ENCODE data around the gene KCNJ6.
"Not testable (repeated sequence)": the region's sequence is repeated elsewhere in the genome, so short reads cannot be mapped to it uniquely, and the experiment has no call there.

The KCNJ6 gene

DNA sequence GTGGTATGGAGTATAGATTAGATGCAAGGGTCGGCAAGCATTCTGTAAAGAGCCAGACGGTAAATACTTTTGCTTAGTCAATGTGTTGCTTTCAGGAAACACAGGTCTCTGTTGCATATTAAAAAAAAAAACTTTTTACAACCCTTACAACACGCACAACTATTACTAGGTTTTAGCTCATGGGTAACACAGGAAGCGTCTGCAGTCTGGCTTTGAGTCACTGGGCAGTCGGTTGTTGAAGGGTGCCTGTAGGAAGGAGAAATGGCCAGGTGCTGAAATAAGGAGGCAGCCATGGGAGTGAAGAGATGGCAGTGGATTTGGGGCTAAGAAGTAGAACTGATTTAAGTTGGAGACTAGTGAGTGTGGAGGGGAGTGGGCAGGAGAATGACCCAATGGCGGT lies 192.1 kb downstream of the KCNJ6 start:
- DNase-seq (ENCODE audit: low read depth): no peak

DNA sequence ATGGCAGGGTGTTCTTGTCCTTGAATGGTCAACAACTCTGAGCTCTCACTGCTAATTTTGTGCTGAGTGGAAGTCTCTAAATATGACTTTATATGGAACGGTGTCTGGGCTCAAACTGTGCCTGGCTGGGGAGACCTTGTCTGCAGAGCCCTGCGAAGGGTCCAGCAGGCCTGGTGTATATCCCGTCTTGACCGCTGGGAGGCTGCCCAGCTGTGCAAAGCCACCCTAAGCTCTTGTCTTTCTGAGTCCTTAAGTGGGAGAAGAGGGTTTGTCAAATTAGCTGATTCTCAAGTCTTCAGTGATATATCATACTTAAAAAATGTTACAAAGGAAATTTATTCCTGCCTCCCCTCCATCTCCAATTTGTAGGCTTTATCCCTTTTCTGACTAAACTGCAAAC lies 198.7 kb downstream of the KCNJ6 start:
- no peak for DNase-seq (ENCODE audit: low read depth)

DNA sequence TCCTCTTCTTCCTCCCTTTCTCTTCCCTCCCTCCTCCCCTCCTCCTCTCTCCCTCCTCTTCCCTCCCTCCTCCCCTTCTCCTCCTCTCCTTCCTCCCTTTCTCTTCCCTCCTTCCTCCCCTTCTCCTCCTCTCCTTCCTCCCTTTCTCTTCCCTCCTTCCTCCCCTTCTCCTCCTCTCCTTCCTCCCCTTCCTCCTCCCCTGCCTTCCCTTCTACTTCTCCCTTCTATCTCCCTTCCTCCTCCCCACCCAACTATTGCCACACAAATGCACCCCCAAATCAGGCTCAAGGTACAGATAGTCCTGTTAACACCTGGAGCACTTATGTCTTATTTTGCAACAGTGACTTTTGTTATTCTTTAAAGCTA lies 203.7 kb downstream of the KCNJ6 start:
- DNase-seq (ENCODE audit: low read depth): not testable (repeated sequence)

DNA sequence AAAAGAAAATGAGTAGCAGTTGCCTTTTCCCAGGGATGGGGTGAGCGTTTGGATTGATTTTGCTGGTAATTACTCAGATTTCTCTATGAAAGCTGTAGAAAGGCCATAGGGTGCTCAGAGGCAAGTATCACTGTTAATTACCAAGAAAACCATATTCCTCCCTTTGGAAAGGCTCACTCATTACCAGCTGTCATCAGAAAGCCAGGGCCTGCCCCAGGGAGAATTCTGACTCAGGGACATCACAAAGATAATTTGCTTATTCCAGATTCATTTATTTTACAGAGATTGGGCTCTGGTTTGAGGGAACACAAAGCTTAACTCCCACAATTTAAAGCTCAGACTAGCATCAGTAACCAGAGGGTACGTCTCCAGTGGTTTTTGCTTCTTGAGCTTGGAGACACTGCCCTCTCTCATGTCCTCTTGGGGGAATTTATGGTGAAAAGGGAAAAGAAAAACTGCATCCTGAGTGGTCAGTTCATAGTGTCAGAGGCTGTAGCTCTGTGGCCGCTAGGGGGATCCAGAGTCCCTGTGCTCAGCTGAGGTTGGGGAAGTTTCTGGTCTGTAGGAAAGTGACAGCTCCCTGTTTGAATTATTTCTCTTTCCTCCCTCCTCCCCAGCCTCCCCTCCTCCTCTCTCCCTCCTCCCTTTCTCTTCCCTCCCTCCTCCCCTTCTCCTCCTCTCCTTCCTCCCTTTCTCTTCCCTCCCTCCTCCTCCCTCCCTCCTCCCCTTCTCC lies 204.3 kb downstream of the KCNJ6 start:
- no peak for DNase-seq (ENCODE audit: low read depth)

DNA sequence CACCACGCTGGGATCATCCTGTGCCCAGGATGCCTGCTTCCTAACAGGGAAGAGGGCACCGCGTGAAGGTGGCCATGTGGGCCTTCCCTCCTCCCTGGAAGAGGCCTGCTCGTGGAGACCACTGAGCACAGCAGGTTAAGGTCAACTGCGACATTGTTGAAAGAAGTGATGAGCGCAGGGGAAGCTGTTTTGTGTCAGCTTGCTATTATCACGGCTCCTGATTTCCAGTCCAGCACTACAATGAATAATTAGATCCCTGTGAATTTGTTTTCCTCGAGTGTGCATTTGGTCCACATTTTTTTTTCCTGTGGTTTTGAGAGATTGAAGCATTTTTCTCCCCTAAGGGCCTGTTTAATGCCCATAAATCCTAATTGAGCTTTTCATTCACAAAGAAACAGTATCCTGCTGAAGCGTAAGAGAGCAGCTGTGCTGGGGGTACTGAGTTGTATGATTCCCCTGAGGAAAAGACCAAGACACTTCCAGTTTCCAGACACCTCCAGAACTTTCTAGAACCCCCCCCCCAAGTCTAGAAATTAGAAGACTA lies 204.9 kb downstream of the KCNJ6 start:
- no peak for DNase-seq (ENCODE audit: low read depth)

DNA sequence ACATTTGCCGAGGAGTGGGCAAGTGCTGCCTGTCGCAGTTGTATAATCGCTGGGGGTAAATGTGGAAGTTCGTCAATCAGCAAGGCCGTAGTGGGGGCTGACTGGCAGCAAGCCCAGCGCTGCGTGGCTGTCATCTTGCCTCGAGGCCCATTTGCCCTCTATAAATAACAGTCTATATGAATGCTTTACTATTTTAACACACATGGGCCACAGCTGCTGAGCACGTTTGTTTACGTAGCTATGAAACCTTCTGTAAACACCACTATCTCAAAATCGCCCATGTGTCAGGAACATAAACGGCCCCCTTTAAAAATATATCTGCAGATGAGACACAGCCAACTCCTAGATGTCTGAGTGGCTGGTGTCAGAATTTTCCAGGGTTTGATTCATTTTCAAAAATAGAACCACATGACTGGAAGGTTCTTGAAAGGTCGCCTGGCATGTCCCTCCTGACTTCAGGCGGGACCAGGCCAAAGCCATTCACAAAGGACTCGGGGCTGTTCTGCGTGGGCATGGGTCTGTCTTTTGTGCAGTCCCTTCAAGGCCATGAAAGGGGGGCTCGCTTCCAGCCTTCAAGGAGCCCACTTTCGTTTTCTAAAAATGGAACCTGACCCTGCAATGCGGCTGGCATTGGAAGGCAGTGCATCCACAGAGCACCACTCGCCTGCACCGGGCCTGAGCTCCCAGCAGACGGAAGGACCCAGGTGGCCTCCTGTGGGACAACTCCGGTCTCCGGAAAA lies 205.5 kb downstream of the KCNJ6 start:
- DNase-seq (ENCODE audit: low read depth): no peak

DNA sequence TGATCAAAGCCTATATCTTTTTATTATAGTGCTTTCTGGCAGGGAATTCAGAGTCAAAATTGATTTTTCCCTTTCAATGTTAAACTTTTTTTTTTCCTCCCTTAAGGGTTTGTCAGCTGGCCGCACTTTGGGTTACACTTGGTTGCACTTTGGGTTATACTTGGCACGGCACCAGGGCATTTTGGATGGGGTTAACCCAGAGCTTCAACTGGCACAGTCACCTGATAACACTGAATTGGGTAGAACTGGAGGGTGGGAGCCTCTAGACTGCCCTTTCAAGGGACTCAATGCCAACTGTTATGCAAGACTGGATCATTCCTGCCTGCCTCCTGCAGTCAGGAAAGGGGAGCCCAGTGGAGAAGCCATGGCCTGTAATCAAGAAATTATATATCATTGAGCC lies 211.5 kb downstream of the KCNJ6 start:
- DNase-seq (ENCODE audit: low read depth): no peak

DNA sequence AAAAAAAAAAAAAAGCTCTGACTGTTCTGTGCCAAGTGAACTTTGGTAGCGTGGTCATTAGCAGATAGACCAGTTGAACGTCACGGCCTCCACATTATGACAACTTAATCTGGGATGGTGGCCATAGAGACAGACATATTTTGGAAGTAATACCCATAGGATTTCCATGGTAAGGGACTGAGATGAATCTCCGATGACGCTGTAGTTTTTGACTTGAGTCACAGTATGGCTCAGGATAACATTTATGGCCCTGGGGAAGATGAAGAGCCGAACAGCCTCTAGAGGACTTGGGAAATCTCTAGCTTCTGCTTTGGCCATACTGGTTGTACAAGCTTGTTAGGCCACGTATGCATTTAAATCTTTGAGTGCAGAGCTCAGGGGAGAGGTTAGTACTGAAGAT lies 214.0 kb downstream of the KCNJ6 start:
- DNase-seq (ENCODE audit: low read depth): no peak

DNA sequence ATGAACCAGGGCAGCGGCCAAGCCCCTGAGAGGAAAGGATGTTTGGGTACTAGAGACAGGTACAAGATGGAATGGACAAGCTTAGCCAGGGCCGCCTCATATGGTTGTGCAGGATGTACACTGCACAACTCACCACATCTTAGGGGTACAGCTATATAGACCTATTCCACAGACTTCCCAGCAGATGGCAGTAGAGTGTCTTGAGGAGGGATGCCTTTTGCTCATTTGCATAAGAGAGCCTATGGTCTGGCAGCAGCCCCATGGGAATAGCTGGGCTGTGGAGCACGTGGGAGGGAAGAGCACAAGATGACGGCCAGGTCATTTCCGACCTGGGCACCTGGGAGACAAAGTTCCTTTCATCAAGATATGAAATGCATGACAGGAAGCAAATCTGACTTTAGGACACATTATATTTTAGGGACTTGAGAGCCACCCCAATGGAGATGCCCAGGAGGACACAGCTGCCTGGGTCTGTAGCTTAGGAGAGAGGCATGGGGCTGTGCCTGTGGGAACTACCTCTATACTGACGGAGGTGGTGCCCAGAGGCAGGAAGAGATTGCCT lies 215.5 kb downstream of the KCNJ6 start:
- no peak for DNase-seq (ENCODE audit: low read depth)

DNA sequence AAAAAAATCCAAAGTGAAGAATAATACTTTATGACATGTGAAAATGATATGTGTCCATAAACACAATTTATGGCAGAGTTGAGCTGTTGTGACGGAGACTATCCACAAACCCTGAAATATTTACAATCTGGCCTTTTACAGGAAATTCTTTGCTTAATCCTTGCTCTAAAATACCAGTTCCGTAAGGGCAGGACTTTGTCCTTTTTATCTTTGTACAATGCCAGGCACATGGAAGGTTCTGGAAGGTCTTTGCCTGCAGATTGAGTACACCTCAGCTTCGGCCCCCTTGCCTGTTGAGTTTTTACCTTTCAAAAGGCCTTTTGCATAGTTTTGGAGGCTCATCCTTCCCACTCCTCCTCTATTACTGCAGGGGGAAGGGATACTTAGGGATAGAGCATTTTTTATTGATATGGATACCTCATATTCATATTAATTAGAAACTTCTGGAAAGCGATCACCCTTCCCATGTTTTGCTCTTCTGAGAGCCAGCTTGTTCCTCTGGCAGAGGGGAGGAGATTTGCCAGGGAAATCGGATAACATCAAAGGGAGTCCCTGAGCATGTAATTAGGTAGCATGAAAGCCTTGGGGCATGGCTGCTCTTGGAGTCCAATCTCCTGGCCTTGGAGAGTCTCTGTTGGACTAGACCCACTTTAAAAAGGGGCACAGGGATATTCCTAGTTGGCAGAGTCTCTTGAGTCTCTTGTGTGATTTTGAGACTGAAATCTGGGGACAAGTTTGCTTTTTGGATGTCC lies 217.1 kb downstream of the KCNJ6 start:
- DNase-seq (ENCODE audit: low read depth): no peak

DNA sequence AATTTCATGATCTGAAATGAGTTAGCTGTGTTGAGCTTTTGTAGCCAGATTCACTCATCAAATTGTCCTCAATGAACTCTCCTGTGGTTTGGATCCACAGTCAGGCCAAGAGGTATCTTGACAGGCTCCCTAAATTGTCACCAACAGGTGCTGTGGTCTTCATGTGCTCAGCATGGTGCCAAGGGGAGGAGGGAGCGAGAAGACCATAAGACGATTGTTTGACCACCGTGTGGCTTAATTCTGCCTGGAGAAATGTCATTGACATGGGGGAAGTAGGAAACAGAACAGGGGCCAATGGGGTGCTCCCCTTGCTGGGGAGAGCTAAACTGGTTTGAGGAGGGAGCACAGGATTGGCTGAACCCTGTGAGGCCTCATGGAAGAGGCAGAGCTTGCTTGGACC lies 219.3 kb downstream of the KCNJ6 start:
- no peak for DNase-seq (ENCODE audit: low read depth)

DNA sequence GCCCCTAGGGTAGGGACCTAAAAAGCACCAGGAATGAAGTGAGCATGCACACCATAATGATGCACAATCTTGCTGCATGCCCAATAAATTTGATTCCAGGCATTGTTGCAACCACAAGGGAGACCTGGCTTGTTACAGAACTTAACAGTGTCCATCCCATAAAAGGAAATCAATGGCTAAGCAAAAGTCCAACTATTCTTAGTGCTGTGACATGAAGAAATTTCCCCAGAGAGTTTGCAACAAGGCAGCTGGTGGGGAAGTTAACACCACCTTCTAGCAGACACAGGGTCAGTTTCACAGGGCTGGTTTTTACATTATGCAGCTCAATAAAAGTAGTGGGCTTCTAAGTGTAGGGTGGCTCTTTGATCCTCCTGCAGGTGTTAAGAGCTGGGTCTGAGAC lies 221.1 kb downstream of the KCNJ6 start:
- no peak for DNase-seq (ENCODE audit: low read depth)

DNA sequence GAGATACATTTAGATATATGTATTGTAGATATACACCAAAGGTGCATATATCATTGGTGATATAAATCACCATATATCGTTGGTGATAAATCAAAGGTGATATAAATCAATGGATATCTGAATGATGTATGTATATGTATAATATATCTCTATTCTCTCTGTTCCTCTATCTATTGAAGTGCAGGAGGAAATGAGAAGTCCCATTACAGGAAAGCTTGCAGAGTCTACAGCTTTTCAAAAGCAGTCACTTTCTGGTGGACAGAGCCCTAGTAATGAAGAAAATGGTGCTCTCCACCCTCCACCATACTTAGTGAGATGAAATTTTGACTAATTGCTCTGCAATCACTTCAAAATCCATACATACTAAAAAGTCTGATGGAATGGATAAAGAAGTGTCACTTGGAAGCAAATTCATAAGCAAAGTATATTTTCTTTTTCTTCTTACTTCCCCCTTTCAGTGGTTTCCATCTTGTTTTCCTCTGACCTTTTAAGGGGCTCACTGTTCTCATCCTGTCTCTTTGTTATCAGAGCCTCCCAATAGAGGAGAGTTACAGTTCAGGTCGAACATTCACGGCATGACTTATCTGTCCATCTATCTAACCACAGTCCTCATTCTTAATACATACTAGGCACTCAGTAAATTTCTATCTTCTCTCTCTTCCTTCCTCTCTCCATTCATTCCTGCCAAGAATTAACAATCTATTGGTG lies 227.2 kb downstream of the KCNJ6 start:
- no peak for DNase-seq (ENCODE audit: low read depth)

DNA sequence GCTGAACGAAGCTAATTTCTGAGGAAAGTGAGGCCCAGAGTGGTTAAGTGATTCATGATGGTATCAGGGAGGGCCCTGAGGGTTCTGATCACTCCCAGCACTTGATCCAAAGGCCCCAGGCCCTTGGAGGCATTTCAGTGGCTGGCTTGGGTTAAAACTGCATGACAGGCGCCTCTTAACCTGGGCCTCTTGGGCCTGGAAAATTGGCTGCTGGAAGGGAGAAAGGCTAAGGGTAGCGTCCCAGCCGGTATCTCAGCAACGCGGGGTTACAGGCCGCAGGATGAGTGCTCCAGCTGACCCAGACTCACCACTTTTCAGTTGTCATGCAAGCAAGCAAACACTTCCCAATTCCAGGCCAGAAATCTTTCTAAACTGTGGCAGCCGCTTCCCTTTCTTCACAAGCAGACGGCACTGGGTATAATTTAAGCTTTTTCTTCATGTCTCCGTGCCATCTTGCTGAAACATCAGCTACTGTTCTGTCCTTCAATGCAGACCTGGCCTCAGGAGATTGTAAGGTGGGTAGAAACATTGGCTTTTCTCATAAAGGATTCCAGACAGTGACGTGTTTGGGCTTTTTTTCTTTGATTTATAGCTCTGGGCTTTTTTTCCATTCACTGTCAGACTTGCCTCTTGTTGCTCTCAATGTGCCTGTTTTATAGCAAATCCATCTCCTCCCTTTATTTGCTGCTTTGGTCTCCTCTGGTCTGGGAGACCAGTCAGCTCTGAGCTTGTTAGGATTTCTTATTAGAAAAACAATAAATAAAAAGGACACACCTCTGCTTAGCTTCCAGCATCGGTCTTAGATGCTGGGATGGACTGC lies 229.1 kb downstream of the KCNJ6 start:
- DNase-seq (ENCODE audit: low read depth): no peak

DNA sequence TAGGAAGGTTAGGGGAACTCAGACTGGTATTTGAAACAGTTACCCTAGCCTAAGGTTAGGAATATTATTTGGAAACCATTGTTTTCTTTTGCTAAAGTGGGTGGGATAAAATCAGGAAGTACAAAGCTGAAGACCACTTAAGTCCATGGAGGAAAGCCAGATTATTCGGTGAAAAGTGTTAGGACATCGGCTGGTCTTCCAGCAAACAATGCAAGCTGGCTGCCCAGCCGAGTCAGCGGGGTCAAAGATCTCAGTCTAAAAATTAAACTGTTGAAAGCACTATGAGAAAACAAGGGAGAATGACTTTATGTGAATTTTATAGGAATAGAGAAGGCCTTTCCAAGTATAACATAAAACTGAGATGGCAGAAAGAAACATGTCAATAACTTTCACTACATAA lies 231.7 kb downstream of the KCNJ6 start:
- DNase-seq (ENCODE audit: low read depth): no peak

DNA sequence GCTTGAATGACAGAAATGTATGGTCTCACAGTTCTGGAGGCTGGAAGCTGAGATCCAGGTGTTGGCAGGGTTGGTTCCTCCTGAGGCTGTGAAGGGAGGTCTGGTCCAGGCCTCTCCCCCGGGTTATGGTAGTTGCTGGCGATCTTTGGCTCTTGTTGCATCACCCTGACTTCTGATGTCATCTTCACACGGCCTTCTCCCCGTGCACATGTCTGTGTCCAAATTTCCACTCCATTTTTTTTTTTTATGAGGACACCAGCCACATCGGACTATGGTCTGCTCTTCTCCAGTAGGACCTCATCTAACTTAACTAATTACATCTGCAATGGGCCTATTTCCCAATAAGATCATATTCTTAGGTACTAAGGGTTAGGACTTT lies 232.2 kb downstream of the KCNJ6 start:
- no peak for DNase-seq (ENCODE audit: low read depth)

DNA sequence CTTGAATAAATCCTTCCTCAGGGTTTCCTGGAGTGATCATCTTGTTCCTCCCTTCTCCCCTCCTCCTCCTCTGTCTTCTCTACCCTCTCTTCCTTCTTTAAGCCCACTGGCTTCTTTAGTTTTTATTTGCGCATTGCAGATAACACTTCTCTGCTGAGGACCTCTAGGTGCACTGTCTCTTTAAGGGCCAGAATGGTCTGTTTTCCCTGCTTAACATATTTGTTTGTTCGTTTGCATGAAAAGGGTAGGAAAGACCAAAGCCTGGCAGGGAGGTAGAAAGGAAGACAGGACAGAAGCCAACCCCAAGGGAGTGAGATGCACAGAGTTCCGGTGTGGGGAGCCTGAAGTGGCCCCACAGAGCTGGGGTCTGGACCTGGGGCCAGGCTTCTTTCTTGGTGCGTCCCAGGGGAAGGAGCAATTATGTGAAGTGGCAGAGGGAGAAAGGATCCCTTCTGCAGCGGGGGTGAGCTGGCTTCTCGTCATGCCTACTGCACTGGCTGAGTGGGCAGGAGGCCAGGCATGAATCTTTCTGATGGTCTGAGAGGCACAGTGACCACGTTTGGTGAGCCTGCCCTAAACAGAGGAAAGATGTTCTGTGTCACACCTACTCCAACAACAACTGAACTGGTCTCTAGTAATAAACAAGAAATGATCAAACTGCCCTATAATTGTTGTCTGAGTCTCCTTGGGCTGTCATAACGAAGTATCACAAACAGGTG lies 232.7 kb downstream of the KCNJ6 start:
- no peak for DNase-seq (ENCODE audit: low read depth)

DNA sequence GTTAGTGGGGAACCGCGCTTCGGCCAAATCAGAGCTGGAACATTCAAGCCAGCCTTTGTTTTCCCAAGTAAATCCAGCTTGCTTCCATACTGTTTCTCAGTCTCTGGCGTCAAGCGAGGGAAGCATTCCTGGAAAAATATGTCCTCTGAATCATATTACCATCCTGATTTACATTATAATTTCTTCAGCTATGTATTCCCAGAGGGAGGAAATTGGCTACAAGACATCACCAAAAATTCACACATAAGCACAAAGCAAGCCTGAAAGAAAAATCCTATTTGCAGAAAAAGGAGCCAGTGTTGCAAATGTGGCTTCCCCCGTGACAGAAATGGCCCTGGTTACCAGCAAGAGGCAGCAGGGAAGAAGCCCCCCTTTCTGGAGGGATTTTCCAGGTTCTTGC lies 233.3 kb downstream of the KCNJ6 start:
- DNase-seq (ENCODE audit: low read depth): no peak

DNA sequence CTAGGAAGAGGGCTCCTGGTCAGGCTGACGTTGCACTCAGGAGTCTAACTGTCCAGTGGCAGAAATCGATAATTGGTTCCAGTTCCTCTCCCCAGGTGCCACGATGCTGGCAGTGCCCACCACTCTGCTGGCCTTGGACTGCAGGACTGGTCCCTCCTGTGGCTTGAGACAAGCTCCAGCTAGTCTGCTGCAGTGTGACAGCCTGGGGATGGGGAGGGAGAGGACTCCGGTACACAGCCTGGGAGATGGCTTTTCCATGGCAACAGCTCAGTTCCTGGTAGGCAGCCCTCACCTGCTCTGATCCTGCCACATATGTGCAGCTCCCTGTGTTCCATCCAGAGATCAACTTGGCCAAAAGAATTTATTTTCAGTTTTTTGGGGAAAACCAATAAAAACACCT lies 239.3 kb downstream of the KCNJ6 start:
- DNase-seq (ENCODE audit: low read depth): no peak

DNA sequence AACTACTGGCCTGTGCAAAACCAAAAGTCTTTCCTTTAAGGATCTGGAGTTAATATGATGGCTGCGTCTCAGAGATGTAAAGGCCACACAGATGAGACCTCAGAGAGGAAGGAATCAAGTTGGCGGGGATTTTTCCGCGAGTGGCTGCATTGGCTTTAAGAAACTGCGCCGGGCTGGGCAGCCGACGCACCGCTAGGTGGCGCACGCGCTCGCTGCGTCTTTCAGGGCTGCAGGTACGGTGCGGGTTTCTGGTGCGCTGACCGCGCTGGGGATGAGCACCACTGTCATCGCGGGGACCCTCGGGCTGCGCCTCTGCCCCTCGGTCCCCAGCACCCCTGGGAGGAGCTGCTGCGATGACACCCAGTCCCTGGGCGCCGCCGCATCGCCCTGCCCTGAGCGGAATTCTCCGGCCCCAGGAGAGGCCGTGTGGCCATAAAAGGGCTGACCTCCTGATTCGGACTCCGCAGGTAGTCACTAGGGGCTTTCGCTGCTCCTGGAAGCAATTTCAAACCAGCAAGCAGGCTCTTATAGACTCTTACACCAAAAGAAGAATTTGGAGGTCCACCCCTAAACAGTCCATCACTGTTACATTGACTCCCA lies 241.0 kb downstream of the KCNJ6 start:
- DNase-seq (ENCODE audit: low read depth): peak; percentile 23
